ENCODE measurements around the gene ZP3.

DNA sequence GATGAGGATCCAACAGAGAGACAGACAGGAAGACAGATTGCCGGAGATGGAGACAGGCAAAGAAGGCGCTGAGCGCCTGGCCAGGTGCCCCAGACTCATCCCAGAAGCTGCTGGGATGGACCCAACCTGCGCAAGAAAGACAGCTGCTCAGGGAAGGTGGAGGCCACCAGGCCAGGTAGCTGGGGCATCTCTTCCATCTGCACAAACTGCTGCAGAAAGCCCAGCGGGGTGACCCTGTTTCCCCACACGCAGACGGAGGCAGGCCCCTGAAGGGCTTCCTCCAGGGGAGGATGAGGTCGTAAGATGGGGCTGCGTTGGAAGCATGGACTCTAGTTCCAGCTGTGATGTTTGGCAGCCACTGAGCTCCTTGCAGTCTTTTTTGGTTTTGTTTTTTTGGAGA, 49.5 kb upstream of the ZP3 start:
- no peak for TF ChIP-seq CTCF (conservative IDR thresholded peaks at IDR 0.05; ENCODE audit: low read length)
- TF ChIP-seq EZH2phosphoT487 (IDR thresholded peaks at IDR 0.05; ENCODE audit: borderline replicate concordance, low read depth, low read length), result no peak

Data from OCI-LY7 (cell line).